KMS-11 (cell line): ENCODE results near the gene IDUA.

Experiments
- H2AFZ ChIP-seq: fragments of 200-600 bp; sonication (generic); 2 replicates; pipeline ENCODE4 v1.6.1; 2016; ENCODE audit warnings: antibody characterized with exemption, mixed run types, low read depth
- H3K27ac ChIP-seq: fragments of 200-600 bp; sonication (generic); 2 replicates; pipeline ENCODE4 v1.6.1; 2016; ENCODE audit warnings: mild to moderate bottlenecking, mixed run types
- H3K27me3 ChIP-seq: fragments of 200-600 bp; sonication (generic); 2 replicates; pipeline ENCODE4 v1.6.1; 2017; ENCODE audit warnings: mild to moderate bottlenecking, low read depth, mixed run types, moderate library complexity; ENCODE audit not compliant: insufficient read depth
- H3K36me3 ChIP-seq: fragments of 200-600 bp; sonication (generic); 2 replicates; pipeline ENCODE4 v1.6.1; 2017; ENCODE audit warnings: mild to moderate bottlenecking, mixed run types; ENCODE audit not compliant: insufficient read depth
- H3K4me1 ChIP-seq: fragments of 200-600 bp; sonication (generic); 2 replicates; pipeline ENCODE4 v1.6.1; 2016; ENCODE audit warnings: mild to moderate bottlenecking, low read depth, mixed run types; ENCODE audit not compliant: poor library complexity, severe bottlenecking
- H3K4me2 ChIP-seq: fragments of 200-600 bp; sonication (generic); 2 replicates; pipeline ENCODE4 v1.7.0; 2016; ENCODE audit warnings: mild to moderate bottlenecking, mixed run types
- H3K4me3 ChIP-seq: fragments of 200-600 bp; sonication (generic); IDR thresholded peaks from 2 replicates; pipeline ENCODE4 v1.6.1; 2017; ENCODE audit warnings: low read depth, low read length, mixed read lengths; ENCODE audit not compliant: insufficient read depth
- H3K79me2 ChIP-seq: fragments of 200-600 bp; sonication (generic); 2 replicates; pipeline ENCODE4 v1.6.1; 2016; ENCODE audit warnings: low read depth, mixed run types; ENCODE audit not compliant: insufficient read depth
- H3K9ac ChIP-seq: fragments of 200-600 bp; sonication (generic); 2 replicates; pipeline ENCODE4 v1.6.1; 2016; ENCODE audit warnings: mild to moderate bottlenecking, mixed run types
- H4K20me1 ChIP-seq: fragments of 200-600 bp; sonication (generic); 2 replicates; pipeline ENCODE4 v1.6.1; 2016; ENCODE audit warnings: mild to moderate bottlenecking, mixed run types; ENCODE audit not compliant: insufficient read depth
- TF ChIP-seq, protein P1 (sequence below): fragments of 200-600 bp; sonication (generic); conservative IDR thresholded peaks from 2 replicates; pipeline ENCODE4 v1.6.1; 2017; ENCODE audit warnings: low read depth, mild to moderate bottlenecking, antibody characterized with exemption, low read length, moderate library complexity, mixed read lengths

Gene IDUA

DNA sequence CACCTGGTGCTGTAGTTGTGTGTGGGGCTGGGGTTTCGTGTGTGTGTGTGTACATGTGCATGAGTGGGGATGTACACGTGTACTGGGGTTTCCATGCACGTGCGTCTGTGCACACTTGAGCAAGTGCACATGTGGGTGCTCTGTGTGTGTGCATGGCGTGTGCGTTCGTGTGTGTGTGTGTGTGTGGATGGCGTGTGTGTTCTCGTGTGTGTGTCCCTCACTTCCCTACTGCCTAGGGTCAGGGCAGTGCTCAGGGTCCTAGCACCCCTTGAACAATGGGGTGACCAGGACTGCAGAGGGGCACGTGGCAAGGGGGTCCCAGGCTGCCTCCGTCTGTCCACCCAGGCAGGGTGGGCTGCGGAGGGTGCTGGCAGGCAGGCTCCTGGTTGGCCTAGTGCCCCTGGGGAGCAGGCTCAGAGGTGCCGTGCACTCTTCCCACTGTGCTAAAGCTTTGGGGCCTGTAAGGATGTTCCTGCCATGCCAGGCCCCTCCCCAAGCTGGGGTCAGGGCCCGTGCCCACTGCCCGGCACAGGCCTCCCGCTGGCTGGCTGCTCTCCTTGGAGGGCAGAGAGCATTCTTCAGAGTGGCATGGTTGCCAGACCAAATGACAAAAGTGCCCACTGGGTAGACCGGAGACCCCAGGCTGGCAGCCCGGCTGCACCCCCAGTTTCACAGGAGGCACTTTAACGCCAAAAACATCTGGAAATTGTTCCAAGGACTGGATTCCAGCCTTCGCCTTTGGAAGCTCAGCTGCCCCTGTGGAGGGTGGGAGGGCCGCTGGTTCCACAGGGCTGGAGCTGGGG, 53.7 kb downstream of the IDUA start:
- Histone ChIP-seq H3K4me1 (no peaks in the 10 kb centered on the region), H2AFZ (no peak overlapping the region), H3K27me3 (peaks cover 13% of the 10 kb centered on the region; the same call in 1 of the 2 replicates), H3K36me3 (no peaks in the 10 kb centered on the region), H3K27ac (no peak overlapping the region), H3K9ac (no peak overlapping the region), H3K4me3 (no peak overlapping the region), H4K20me1 (no peaks in the 10 kb centered on the region), H3K79me2 (no peaks in the 10 kb centered on the region), H3K4me2 (no peak overlapping the region)
- TF ChIP-seq, protein P1, sequence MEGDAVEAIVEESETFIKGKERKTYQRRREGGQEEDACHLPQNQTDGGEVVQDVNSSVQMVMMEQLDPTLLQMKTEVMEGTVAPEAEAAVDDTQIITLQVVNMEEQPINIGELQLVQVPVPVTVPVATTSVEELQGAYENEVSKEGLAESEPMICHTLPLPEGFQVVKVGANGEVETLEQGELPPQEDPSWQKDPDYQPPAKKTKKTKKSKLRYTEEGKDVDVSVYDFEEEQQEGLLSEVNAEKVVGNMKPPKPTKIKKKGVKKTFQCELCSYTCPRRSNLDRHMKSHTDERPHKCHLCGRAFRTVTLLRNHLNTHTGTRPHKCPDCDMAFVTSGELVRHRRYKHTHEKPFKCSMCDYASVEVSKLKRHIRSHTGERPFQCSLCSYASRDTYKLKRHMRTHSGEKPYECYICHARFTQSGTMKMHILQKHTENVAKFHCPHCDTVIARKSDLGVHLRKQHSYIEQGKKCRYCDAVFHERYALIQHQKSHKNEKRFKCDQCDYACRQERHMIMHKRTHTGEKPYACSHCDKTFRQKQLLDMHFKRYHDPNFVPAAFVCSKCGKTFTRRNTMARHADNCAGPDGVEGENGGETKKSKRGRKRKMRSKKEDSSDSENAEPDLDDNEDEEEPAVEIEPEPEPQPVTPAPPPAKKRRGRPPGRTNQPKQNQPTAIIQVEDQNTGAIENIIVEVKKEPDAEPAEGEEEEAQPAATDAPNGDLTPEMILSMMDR: no peak

DNA sequence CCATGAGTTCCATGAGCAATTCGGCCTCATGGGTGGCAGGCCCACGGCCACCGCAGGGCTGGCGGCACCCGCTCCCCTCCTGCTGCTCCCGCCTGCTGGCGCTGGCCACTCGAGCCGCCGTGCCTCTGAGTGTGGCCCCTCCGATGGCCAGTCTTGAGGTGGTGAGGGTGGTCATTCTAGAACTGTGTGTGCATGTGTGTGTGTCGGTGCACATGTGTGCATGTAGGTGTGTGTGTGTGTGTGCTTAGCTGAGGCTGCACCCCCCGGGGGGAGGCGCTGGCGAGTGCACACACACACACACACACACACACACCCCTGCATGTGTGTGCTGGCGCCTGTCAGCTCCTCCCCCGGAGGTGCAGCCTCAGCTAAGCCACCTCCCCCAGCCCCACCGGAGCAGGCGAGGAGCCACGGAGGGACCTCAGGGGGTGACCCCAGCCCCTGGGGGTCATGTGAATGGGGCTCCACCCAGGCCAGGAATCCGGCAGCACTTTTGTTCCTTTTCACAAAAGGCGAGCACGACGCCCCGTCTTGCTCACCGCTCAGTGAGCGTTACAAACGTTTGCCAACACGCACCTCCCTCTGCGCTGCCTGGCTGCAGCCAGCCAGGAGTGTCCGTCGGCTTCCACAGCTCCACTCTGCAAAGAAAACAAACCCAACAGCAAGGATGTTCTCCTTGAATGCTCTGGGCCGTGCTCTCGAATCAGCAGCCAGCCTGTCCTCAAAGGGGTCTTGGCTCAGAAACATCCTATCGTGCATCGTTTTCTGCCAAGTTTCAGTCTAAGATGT, 54.5 kb downstream of the IDUA start:
- Histone ChIP-seq H3K4me1 (no peaks in the 10 kb centered on the region), H3K27ac (no peak overlapping the region), H3K36me3 (no peaks in the 10 kb centered on the region), H2AFZ (no peak overlapping the region), H3K27me3 (peaks cover 13% of the 10 kb centered on the region; the same call in 1 of the 2 replicates), H3K4me2 (no peak overlapping the region), H4K20me1 (no peaks in the 10 kb centered on the region), H3K79me2 (no peaks in the 10 kb centered on the region), H3K9ac (no peak overlapping the region), H3K4me3 (no peak overlapping the region)
- TF ChIP-seq, protein P1: no peak

GRCh38 chr4:1041936-1042330, 55.1 kb downstream of the IDUA start:
- Histone ChIP-seq H3K27ac (no peak overlapping the region), H3K27me3 (peaks cover 13% of the 10 kb centered on the region; the same call in 1 of the 2 replicates), H3K4me1 (no peaks in the 10 kb centered on the region), H3K79me2 (no peaks in the 10 kb centered on the region), H3K36me3 (no peaks in the 10 kb centered on the region), H3K4me2 (no peak overlapping the region), H2AFZ (no peak overlapping the region), H3K9ac (no peak overlapping the region), H4K20me1 (no peaks in the 10 kb centered on the region), H3K4me3 (no peak overlapping the region)
- TF ChIP-seq, protein P1: no peak

DNA sequence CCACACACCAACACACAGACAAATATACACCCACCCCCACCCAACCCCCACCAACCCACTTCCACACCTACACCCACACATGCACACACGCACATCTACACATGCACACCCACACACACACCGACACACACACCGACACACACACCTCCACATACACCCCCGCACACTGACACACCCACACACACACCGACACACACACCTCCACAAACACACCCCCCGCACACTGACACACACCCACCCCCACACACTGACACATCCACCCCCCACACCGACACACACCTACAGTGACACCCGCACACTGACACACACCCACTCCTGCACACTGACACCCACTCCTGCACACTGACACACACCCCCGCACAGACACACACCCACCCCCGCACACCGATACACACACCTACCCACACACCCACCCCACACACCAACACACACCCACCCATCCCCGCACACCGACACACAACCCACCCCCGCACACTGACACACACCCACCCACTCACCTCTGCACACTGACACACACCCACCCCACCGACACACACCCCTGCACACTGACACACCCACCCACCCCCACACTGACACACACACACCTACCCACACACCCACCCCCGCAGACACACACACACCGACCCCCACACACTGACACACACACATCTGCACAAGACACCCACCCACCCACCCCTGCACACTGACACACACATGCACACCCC, 55.7 kb downstream of the IDUA start:
- H3K36me3 ChIP-seq: no peaks in the 10 kb centered on the region
- no peak overlapping the region for H3K4me3 ChIP-seq
- H3K4me2 ChIP-seq: no peak overlapping the region
- H3K27me3 ChIP-seq: peaks cover 13% of the 10 kb centered on the region; the same call in 1 of the 2 replicates
- no peaks in the 10 kb centered on the region for H3K79me2 ChIP-seq
- no peaks in the 10 kb centered on the region for H4K20me1 ChIP-seq
- no peak overlapping the region for H2AFZ ChIP-seq
- no peak overlapping the region for H3K9ac ChIP-seq
- TF ChIP-seq, protein P1: no peak
- H3K4me1 ChIP-seq: no peaks in the 10 kb centered on the region
- H3K27ac ChIP-seq: no peak overlapping the region
